Neural progenitor cell (in vitro differentiated cells): ENCODE results near the gene KCNC2.

ENCODE experiments used
- EZH2 ChIP-seq: fragments of 200-600 bp; sonication (generic); IDR thresholded peaks from 2 replicates; pipeline ENCODE4 v1.6.1; 2017; ENCODE audit warnings: antibody characterized with exemption, mild to moderate bottlenecking, moderate library complexity
- EZH2phosphoT487 ChIP-seq: fragments of 200-600 bp; sonication (generic); IDR thresholded peaks from 2 replicates; pipeline ENCODE4 v1.6.1; 2017; ENCODE audit warnings: antibody characterized with exemption
- TF ChIP-seq, protein P1 (sequence below): fragments of 200-600 bp; sonication (generic); IDR thresholded peaks from 2 replicates; pipeline ENCODE4 v1.5.1; 2017; ENCODE audit warnings: antibody characterized with exemption, mild to moderate bottlenecking

GRCh38 chr12:75116646-75117198 is 92.9 kb downstream of the KCNC2 start:
- TF ChIP-seq EZH2, result no peak
- TF ChIP-seq, protein P1, sequence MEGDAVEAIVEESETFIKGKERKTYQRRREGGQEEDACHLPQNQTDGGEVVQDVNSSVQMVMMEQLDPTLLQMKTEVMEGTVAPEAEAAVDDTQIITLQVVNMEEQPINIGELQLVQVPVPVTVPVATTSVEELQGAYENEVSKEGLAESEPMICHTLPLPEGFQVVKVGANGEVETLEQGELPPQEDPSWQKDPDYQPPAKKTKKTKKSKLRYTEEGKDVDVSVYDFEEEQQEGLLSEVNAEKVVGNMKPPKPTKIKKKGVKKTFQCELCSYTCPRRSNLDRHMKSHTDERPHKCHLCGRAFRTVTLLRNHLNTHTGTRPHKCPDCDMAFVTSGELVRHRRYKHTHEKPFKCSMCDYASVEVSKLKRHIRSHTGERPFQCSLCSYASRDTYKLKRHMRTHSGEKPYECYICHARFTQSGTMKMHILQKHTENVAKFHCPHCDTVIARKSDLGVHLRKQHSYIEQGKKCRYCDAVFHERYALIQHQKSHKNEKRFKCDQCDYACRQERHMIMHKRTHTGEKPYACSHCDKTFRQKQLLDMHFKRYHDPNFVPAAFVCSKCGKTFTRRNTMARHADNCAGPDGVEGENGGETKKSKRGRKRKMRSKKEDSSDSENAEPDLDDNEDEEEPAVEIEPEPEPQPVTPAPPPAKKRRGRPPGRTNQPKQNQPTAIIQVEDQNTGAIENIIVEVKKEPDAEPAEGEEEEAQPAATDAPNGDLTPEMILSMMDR, result no peak
- TF ChIP-seq EZH2phosphoT487, result no peak
